Measurements from ENCODE around the gene MARVELD1.

DNA sequence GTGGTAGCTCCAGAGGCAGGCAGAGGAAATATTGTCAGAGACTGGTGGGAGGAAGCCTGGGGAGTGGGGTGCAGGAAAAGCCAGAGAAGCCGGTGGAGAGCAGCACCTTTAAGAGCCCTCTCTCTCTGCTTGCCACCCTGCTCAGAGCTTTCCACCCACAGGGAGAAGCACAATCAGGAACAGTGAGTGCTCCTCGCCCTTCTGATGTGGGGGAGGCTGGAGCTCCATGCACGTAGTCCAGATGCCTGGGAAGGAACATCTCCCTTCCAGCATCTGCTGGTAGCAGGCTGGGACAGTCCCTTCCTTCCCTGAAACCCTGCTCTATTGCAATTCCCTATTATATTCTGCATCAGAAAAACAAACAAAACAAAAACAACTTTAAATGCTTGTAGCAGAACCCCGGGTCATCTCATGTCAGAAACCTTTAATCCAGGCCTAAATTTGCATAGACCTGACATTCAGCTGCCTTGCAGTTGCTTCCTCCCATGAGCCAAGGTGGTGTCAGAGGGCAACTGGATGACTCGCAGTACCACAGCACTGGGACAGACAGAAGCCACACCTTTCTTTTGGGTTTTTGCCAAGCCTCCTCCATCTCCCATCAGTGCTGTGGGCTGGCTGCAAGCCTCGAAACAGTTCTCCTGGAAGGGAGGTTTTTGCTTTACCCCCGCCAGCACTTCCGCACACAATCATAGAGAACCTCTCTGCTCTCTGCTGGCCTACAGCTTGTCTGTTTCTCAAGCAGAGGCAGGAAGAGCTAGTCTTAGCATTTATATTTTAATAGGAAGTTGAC, 39.6 kb upstream of the MARVELD1 start:
- TF ChIP-seq, protein P1, sequence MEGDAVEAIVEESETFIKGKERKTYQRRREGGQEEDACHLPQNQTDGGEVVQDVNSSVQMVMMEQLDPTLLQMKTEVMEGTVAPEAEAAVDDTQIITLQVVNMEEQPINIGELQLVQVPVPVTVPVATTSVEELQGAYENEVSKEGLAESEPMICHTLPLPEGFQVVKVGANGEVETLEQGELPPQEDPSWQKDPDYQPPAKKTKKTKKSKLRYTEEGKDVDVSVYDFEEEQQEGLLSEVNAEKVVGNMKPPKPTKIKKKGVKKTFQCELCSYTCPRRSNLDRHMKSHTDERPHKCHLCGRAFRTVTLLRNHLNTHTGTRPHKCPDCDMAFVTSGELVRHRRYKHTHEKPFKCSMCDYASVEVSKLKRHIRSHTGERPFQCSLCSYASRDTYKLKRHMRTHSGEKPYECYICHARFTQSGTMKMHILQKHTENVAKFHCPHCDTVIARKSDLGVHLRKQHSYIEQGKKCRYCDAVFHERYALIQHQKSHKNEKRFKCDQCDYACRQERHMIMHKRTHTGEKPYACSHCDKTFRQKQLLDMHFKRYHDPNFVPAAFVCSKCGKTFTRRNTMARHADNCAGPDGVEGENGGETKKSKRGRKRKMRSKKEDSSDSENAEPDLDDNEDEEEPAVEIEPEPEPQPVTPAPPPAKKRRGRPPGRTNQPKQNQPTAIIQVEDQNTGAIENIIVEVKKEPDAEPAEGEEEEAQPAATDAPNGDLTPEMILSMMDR (IDR thresholded peaks at IDR 0.05), result no peak
- TF ChIP-seq POLR2A (IDR thresholded peaks at IDR 0.05), result no peak

All from body of pancreas (tissue), 4 donors.